HUES48 (cell line): ENCODE measurements around the gene MYH9.

Source experiments
- H3K27ac ChIP-seq: one replicate; pipeline ENCODE4 v1.7.0; 2013; ENCODE audit warnings: low read depth, low read length, inconsistent platforms
- H3K27me3 ChIP-seq: 2 replicates; pipeline ENCODE4 v1.6.1; 2013; ENCODE audit warnings: mild to moderate bottlenecking, low read length; ENCODE audit not compliant: control insufficient read depth, insufficient read depth
- H3K36me3 ChIP-seq: 2 replicates; pipeline ENCODE4 v1.6.1; 2013; ENCODE audit warnings: low read length; ENCODE audit not compliant: control insufficient read depth, insufficient read depth
- H3K4me1 ChIP-seq: 2 replicates; pipeline ENCODE4 v1.6.1; 2013; ENCODE audit warnings: mild to moderate bottlenecking, low read length; ENCODE audit not compliant: control insufficient read depth, insufficient read depth
- H3K4me3 ChIP-seq: 2 replicates; pipeline ENCODE4 v1.5.1; 2013; ENCODE audit warnings: mild to moderate bottlenecking, low read depth, low read length
- H3K9ac ChIP-seq: 2 replicates; pipeline ENCODE4 v1.6.1; 2013; ENCODE audit warnings: mild to moderate bottlenecking, low read depth, low read length, moderate library complexity
- H3K9me3 ChIP-seq: 2 replicates; pipeline ENCODE4 v1.6.1; 2013; ENCODE audit warnings: low read length; ENCODE audit not compliant: control insufficient read depth, insufficient read depth

Gene MYH9

GRCh38 chr22:36299911-36300310, 87.9 kb downstream of the MYH9 start:
- Histone ChIP-seq H3K4me3 (no peak overlapping the region), H3K9me3 (no peaks in the 10 kb centered on the region), H3K27me3 (no peaks in the 10 kb centered on the region), H3K4me1 (no peaks in the 10 kb centered on the region), H3K36me3 (peaks cover 96% of the 10 kb centered on the region), H3K27ac (no peak overlapping the region), H3K9ac (no peak overlapping the region)

GRCh38 chr22:36299295-36299694, 88.5 kb downstream of the MYH9 start:
- Histone ChIP-seq H3K27me3 (no peaks in the 10 kb centered on the region), H3K36me3 (peaks cover 96% of the 10 kb centered on the region), H3K27ac (no peak overlapping the region), H3K9me3 (no peaks in the 10 kb centered on the region), H3K4me3 (no peak overlapping the region), H3K9ac (no peak overlapping the region), H3K4me1 (no peaks in the 10 kb centered on the region)

- H3K9ac ChIP-seq = no peak overlapping the region
- peaks cover 96% of the 10 kb centered on the region for H3K36me3 ChIP-seq
- H3K27me3 ChIP-seq = no peaks in the 10 kb centered on the region
- no peaks in the 10 kb centered on the region for H3K9me3 ChIP-seq
- no peaks in the 10 kb centered on the region for H3K4me1 ChIP-seq
- no peak overlapping the region for H3K4me3 ChIP-seq
- H3K27ac ChIP-seq = no peak overlapping the region
Observed at GRCh38 chr22:36298601-36299000, 89.2 kb downstream of the MYH9 start.

- no peak overlapping the region for H3K4me3 ChIP-seq
- no peaks in the 10 kb centered on the region for H3K9me3 ChIP-seq
- H3K4me1 ChIP-seq = no peaks in the 10 kb centered on the region
- H3K36me3 ChIP-seq = peaks cover 98% of the 10 kb centered on the region
- H3K9ac ChIP-seq = no peak overlapping the region
- H3K27ac ChIP-seq = no peak overlapping the region
- H3K27me3 ChIP-seq = no peaks in the 10 kb centered on the region
Observed at GRCh38 chr22:36298118-36298517, 89.6 kb downstream of the MYH9 start.

GRCh38 chr22:36297568-36297967, 90.2 kb downstream of the MYH9 start:
- Histone ChIP-seq H3K27me3 (no peaks in the 10 kb centered on the region), H3K36me3 (peaks cover 98% of the 10 kb centered on the region), H3K27ac (no peak overlapping the region), H3K4me3 (no peak overlapping the region), H3K4me1 (no peaks in the 10 kb centered on the region), H3K9ac (no peak overlapping the region), H3K9me3 (no peaks in the 10 kb centered on the region)

- H3K27ac ChIP-seq = no peak overlapping the region
- H3K4me1 ChIP-seq = no peaks in the 10 kb centered on the region
- no peaks in the 10 kb centered on the region for H3K9me3 ChIP-seq
- peaks cover 98% of the 10 kb centered on the region for H3K36me3 ChIP-seq
- H3K27me3 ChIP-seq = no peaks in the 10 kb centered on the region
- no peak overlapping the region for H3K4me3 ChIP-seq
- H3K9ac ChIP-seq = no peak overlapping the region
Observed at GRCh38 chr22:36296690-36297089, 91.1 kb downstream of the MYH9 start.

GRCh38 chr22:36295247-36295646, 92.5 kb downstream of the MYH9 start:
- Histone ChIP-seq H3K27ac (no peak overlapping the region), H3K36me3 (peaks cover 87% of the 10 kb centered on the region), H3K9me3 (no peaks in the 10 kb centered on the region), H3K4me1 (no peaks in the 10 kb centered on the region), H3K9ac (no peak overlapping the region), H3K27me3 (no peaks in the 10 kb centered on the region), H3K4me3 (no peak overlapping the region)

GRCh38 chr22:36294801-36295200, 93.0 kb downstream of the MYH9 start:
- no peak overlapping the region for H3K4me3 ChIP-seq
- H3K9me3 ChIP-seq = no peaks in the 10 kb centered on the region
- H3K27ac ChIP-seq = no peak overlapping the region
- peaks cover 85% of the 10 kb centered on the region for H3K36me3 ChIP-seq
- no peaks in the 10 kb centered on the region for H3K27me3 ChIP-seq
- H3K4me1 ChIP-seq = no peaks in the 10 kb centered on the region
- no peak overlapping the region for H3K9ac ChIP-seq

- Histone ChIP-seq H3K4me1 (no peaks in the 10 kb centered on the region), H3K27me3 (no peaks in the 10 kb centered on the region), H3K9me3 (no peaks in the 10 kb centered on the region), H3K36me3 (peaks cover 85% of the 10 kb centered on the region), H3K4me3 (no peak overlapping the region), H3K9ac (no peak overlapping the region), H3K27ac (no peak overlapping the region)
Observed at GRCh38 chr22:36294293-36294620, 93.5 kb downstream of the MYH9 start.

- no peak overlapping the region for H3K9ac ChIP-seq
- no peaks in the 10 kb centered on the region for H3K9me3 ChIP-seq
- no peaks in the 10 kb centered on the region for H3K4me1 ChIP-seq
- H3K27me3 ChIP-seq = no peaks in the 10 kb centered on the region
- H3K4me3 ChIP-seq = no peak overlapping the region
- H3K27ac ChIP-seq = no peak overlapping the region
- peaks cover 85% of the 10 kb centered on the region for H3K36me3 ChIP-seq
Observed at GRCh38 chr22:36293606-36294292, 94.0 kb downstream of the MYH9 start.

- no peaks in the 10 kb centered on the region for H3K27me3 ChIP-seq
- no peaks in the 10 kb centered on the region for H3K9me3 ChIP-seq
- peaks cover 85% of the 10 kb centered on the region for H3K36me3 ChIP-seq
- no peaks in the 10 kb centered on the region for H3K4me1 ChIP-seq
- no peak overlapping the region for H3K9ac ChIP-seq
- no peak overlapping the region for H3K27ac ChIP-seq
- no peak overlapping the region for H3K4me3 ChIP-seq
Observed at GRCh38 chr22:36292823-36293530, 94.8 kb downstream of the MYH9 start.
